Liver (tissue), 9 donors: ENCODE measurements around the gene ADAM10. TPM values are rescaled to one million over a fixed set of nuclear protein-coding genes. Genes with fewer than 3 reads are reported as not detected.

Experiments
- DNase-seq: peaks from one replicate; pipeline ENCODE4 v3.0.0-alpha.2; 2017; ENCODE audit warnings: low spot score
- H3K27ac ChIP-seq, 2 donors: one replicate each; pipeline ENCODE4 v1.7.0; 2013; ENCODE audit warnings: inconsistent platforms in 2 of 2, low read length in 2 of 2, control low read depth in 1 of 2, low read depth in 1 of 2, mild to moderate bottlenecking in 1 of 2
- H3K27me3 ChIP-seq, 4 donors: one replicate each; pipeline versions ENCODE4 v1.6.1 to v1.7.0; 2013; ENCODE audit warnings: low read length in 3 of 4, inconsistent platforms in 1 of 4, mild to moderate bottlenecking in 1 of 4, moderate library complexity in 1 of 4; ENCODE audit not compliant: control insufficient read depth in 4 of 4, insufficient read depth in 4 of 4
- H3K36me3 ChIP-seq, 4 donors: one replicate each; pipeline versions ENCODE4 v1.6.1 to v1.7.0; 2013; ENCODE audit warnings: low read length in 3 of 4, mild to moderate bottlenecking in 3 of 4, low read depth in 1 of 4, moderate library complexity in 1 of 4; ENCODE audit not compliant: control insufficient read depth in 4 of 4, insufficient read depth in 3 of 4
- H3K4me1 ChIP-seq, 4 donors: one replicate each; pipeline versions ENCODE4 v1.6.1 to v1.7.0; 2013; ENCODE audit warnings: low read length in 3 of 4, mild to moderate bottlenecking in 3 of 4, moderate library complexity in 1 of 4; ENCODE audit not compliant: control insufficient read depth in 4 of 4, insufficient read depth in 4 of 4
- H3K4me3 ChIP-seq, 3 donors: one replicate each; pipeline versions ENCODE4 v1.6.1 to v1.7.0; 2013; ENCODE audit warnings: low read length in 3 of 3, control low read depth in 1 of 3, low read depth in 1 of 3, mild to moderate bottlenecking in 1 of 3
- H3K9ac ChIP-seq, 2 donors: one replicate each; pipeline ENCODE4 v1.7.0; 2013; ENCODE audit warnings: low read length in 2 of 2, mild to moderate bottlenecking in 2 of 2, moderate library complexity in 2 of 2, control low read depth in 1 of 2, low read depth in 1 of 2
- H3K9me3 ChIP-seq, 4 donors: one replicate each; pipeline versions ENCODE4 v1.6.1 to v1.7.0; 2013; ENCODE audit warnings: low read length in 3 of 4; ENCODE audit not compliant: control insufficient read depth in 4 of 4
- ATF3 ChIP-seq: IDR thresholded peaks from 2 replicates; pipeline ENCODE4 v1.6.1; 2016; ENCODE audit warnings: antibody characterized with exemption
- CTCF ChIP-seq: fragments of 150-350 bp; IDR thresholded peaks from 2 replicates; pipeline ENCODE4 v1.5.1; 2017; ENCODE audit warnings: improper control_type of control experiment, low read depth, low read length; ENCODE audit not compliant: missing input control
- EGR1 ChIP-seq, 2 donors: IDR thresholded peaks; 2 replicates each; pipeline ENCODE4 v1.6.1; 2016 to 2018; ENCODE audit warnings: antibody characterized with exemption in 2 of 2, low read depth in 2 of 2
- FOXA1 ChIP-seq: IDR thresholded peaks from 2 replicates; pipeline ENCODE4 v1.6.1; 2016; ENCODE audit warnings: antibody characterized with exemption
- FOXA2 ChIP-seq: IDR thresholded peaks from 2 replicates; pipeline ENCODE4 v1.6.1; 2016; ENCODE audit warnings: antibody characterized with exemption
- GABPA ChIP-seq, 2 donors: IDR thresholded peaks in 1 of 2; conservative IDR thresholded peaks in 1 of 2; 2 replicates each; pipeline ENCODE4 v1.6.1; 2016; ENCODE audit warnings: antibody characterized with exemption in 2 of 2, mild to moderate bottlenecking in 1 of 2, moderate library complexity in 1 of 2
- HNF4A ChIP-seq, 2 donors: conservative IDR thresholded peaks; 2 replicates each; pipeline ENCODE4 v1.6.1; 2016; ENCODE audit warnings: antibody characterized with exemption in 2 of 2, mild to moderate bottlenecking in 2 of 2
- HNF4G ChIP-seq: IDR thresholded peaks from 2 replicates; pipeline ENCODE4 v1.6.1; 2016; ENCODE audit warnings: antibody characterized with exemption
- MAX ChIP-seq: IDR thresholded peaks from 2 replicates; pipeline ENCODE4 v1.6.1; 2016; ENCODE audit warnings: antibody characterized with exemption
- NR2F2 ChIP-seq: IDR thresholded peaks from 2 replicates; pipeline ENCODE4 v1.6.1; 2016; ENCODE audit warnings: antibody characterized with exemption
- RAD21 ChIP-seq, 2 donors: IDR thresholded peaks; 2 replicates each; pipeline ENCODE4 v1.6.1; 2016; ENCODE audit warnings: antibody characterized with exemption in 2 of 2, mild to moderate bottlenecking in 2 of 2
- RXRA ChIP-seq, 2 donors: IDR thresholded peaks; 2 replicates each; pipeline ENCODE4 v1.6.1; 2017 to 2018; ENCODE audit warnings: antibody characterized with exemption in 2 of 2, mild to moderate bottlenecking in 1 of 2
- SP1 ChIP-seq: IDR thresholded peaks from 2 replicates; pipeline ENCODE4 v1.6.1; 2018; ENCODE audit warnings: antibody characterized with exemption, mild to moderate bottlenecking
- TAF1 ChIP-seq: conservative IDR thresholded peaks from 2 replicates; pipeline ENCODE4 v1.6.1; 2016; ENCODE audit warnings: antibody characterized with exemption, mild to moderate bottlenecking
- YY1 ChIP-seq: IDR thresholded peaks from 2 replicates; pipeline ENCODE4 v1.6.1; 2016; ENCODE audit warnings: antibody characterized with exemption, mild to moderate bottlenecking
- ZBTB33 ChIP-seq: IDR thresholded peaks from 2 replicates; pipeline ENCODE4 v1.6.1; 2016; ENCODE audit warnings: antibody characterized with exemption
- WGBS: extraction: QIAGEN DNeasy Blood & Tissue Kit; methylation state at CpG from one replicate; pipeline ENCODE4 v1.1.7; 2013; 5-methylcytosine and 5-hydroxymethylcytosine counted together
- polyA plus RNA-seq, 2 donors: library from polyadenylated mRNA; stranded (reverse) in 1 of 2; unstranded in 1 of 2; fragments of 200-250 nt in 1 of 2; fragments of >200 nt in 1 of 2; fragmentation: Nextera tagmentation in 1 of 2; extraction: Ambion mirVana in 1 of 2; gene quantifications; one replicate each; pipeline versions ENCODE4 v1.2.1 to v1.2.3, GENCODE V29; 2013 to 2015
- total RNA-seq, 2 donors: library from RNA; depleted of rRNA; stranded (reverse); fragments of >200 nt; gene quantifications; one replicate each; pipeline ENCODE4 v1.2.3, GENCODE V29; 2014
- donor health status: healthy.
- donor health status: healthy.
- donor health status: healthy.
- donor health status: healthy.
- donor health status: healthy.

ADAM10 gene
- total and polyA plus RNA-seq, 4 donors, result 12.6 to 55.6 (median 34.6) TPM

DNA sequence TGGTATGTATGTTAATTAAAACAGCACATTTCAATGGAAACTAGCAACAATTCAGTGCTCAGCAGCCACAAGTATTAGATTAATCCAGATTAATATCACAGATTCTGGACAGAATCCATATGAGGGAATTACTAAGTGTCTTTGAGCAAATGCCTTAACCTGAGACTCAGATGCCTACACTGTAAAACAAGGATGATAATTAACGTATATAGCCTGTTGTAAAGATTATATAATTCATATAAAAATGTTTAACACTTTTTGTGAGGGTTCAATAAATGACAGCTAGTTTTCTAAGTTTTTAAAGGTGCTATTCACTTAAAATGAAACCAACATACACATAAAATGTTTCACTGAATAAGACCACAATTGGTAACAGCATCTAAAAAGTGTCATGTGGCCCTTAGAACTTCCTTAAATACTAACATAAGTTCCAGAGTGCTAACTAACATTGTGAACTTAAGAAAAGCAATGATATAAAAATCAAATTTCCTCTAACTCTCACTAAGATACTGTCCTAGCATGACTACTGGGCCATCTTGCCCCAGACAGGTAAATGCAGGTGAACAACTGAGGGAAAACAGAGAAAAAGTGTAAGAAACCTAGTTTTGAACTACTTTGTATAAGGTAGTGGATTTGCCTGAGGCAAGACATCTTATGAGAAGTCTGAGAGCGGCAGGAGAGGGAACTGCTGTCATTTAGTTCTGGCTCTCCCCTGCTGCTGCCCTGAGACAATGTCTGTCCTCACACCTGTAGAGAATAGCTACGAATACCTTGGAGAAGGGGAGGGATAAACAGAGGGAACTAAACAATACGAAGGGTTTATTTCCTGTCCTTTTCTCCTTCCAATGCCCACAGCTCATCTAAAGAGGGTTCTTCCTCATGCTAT is 151.3 kb downstream of the ADAM10 start:
- H3K9me3 ChIP-seq, result no peaks in the 10 kb centered on the region
- TF ChIP-seq CTCF, result no peak
- no peak for TF ChIP-seq TAF1
- TF ChIP-seq NR2F2, result no peak
- no peak for TF ChIP-seq HNF4A (conservative IDR thresholded peaks at IDR 0.05)
- no peak for TF ChIP-seq ZBTB33
- TF ChIP-seq RXRA (IDR thresholded peaks at IDR 0.05), result no peak
- TF ChIP-seq HNF4G, result no peak
- H3K36me3 ChIP-seq, result peaks cover 0 to 13% (median 4%) of the 10 kb centered on the region in 4 donors
- DNase-seq, result no peak
- H3K27ac ChIP-seq, result no peak overlapping the region
- no peaks in the 10 kb centered on the region for H3K27me3 ChIP-seq
- peaks cover 0 to 13% (median 6%) of the 10 kb centered on the region in 4 donors for H3K4me1 ChIP-seq
- H3K4me3 ChIP-seq, result no peak overlapping the region
- no peak overlapping the region for H3K9ac ChIP-seq
- WGBS, result 87% methylated on average over 4 of the region's 4 CpGs

DNA sequence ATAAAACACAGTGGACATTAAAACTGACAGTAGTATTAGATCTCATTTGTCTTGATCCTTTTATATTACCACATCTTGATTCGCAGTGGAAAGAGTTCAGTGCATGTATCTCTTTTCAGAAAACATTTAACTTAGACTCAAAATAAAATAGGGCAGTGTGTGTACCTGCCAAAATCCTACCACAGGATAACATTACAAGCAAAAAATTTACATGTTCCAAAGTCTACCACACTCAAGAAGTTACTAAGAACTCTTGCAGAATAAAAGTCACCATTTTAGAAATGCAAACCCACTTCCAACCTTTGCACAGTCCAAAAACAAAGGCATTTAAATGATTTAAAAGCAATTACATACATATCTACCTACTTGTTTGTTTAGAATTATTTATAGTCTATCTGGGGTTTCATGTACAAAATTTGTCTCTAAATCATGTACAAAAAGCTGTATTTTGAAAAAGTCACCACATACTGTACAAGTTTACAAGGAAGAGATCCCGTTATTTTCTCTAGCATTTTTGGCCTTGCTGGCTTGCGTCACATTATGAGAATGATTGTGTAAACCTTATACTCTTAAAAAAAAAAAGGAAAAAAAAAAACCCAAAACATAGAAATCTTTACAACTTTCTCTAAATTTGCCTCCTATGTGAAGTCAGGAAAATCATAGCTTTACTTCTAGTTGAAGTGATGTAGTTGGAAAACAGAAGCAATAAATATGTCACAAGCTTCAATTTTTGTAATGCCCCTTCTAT is 153.8 kb downstream of the ADAM10 start:
- TF ChIP-seq HNF4A (conservative IDR thresholded peaks at IDR 0.05), result peak; percentile 38 to 52
- no peak for TF ChIP-seq TAF1
- H3K9me3 ChIP-seq, result no peaks in the 10 kb centered on the region

GRCh38 chr15:58594898-58595297 is 154.6 kb downstream of the ADAM10 start:
- Histone ChIP-seq H3K27me3 (no peaks in the 10 kb centered on the region), H3K4me3 (no peak overlapping the region), H3K9me3 (no peaks in the 10 kb centered on the region), H3K4me1 (peaks cover 0 to 13% (median 6%) of the 10 kb centered on the region in 4 donors), H3K27ac (no peak overlapping the region), H3K9ac (no peak overlapping the region), H3K36me3 (peaks cover 0 to 10% (median 4%) of the 10 kb centered on the region in 4 donors)
- 98% methylated on average over 1 of the region's 1 CpG for WGBS
- no peak for DNase-seq
- TF ChIP-seq HNF4G, result no peak
- no peak for TF ChIP-seq FOXA1
- no peak for TF ChIP-seq FOXA2
- TF ChIP-seq CTCF, result no peak
- no peak for TF ChIP-seq RAD21 (IDR thresholded peaks at IDR 0.05)
- TF ChIP-seq SP1, result no peak
- no peak for TF ChIP-seq NR2F2
- TF ChIP-seq MAX, result no peak
- no peak for TF ChIP-seq EGR1 (IDR thresholded peaks at IDR 0.05; ENCODE audit: low read depth in 2 of 2)
- no peak for TF ChIP-seq HNF4A (conservative IDR thresholded peaks at IDR 0.05)
- TF ChIP-seq RXRA (IDR thresholded peaks at IDR 0.05), result no peak
- no peak for TF ChIP-seq TAF1
- TF ChIP-seq ZBTB33, result no peak
- TF ChIP-seq ATF3, result no peak
- TF ChIP-seq YY1, result no peak
- no peak for TF ChIP-seq GABPA (IDR thresholded peaks at IDR 0.05 in 1 of 2, conservative IDR thresholded peaks at IDR 0.05 in 1 of 2)

More for the DNA sequence above, 153.8 kb downstream of the ADAM10 start:
- no peak overlapping the region for H3K4me3 ChIP-seq
- H3K36me3 ChIP-seq, result peaks cover 0 to 10% (median 4%) of the 10 kb centered on the region in 4 donors
- WGBS, result 36% methylated on average over 3 of the region's 3 CpGs
- peak overlapping the region; percentile 11 to 37 for H3K27ac ChIP-seq
- no peaks in the 10 kb centered on the region for H3K27me3 ChIP-seq
- H3K4me1 ChIP-seq, result peaks cover 0 to 13% (median 6%) of the 10 kb centered on the region in 4 donors
- no peak for DNase-seq
- peak overlapping the region in 1 of 2 donors; percentile 60 for H3K9ac ChIP-seq
